ENCODE results near the gene NTRK3. TPM values are rescaled to one million over a fixed set of nuclear protein-coding genes. Genes with fewer than 3 reads are reported as not detected.

NTRK3 gene
- total RNA-seq, 1 donor from 2014 or later = 6.4 TPM

GRCh38 chr15:88232771-88233201, 23.8 kb downstream of the NTRK3 start:
- TF ChIP-seq CTCF (IDR thresholded peaks at IDR 0.05; ENCODE audit: unreplicated experiment) = no peak
- Mint-ChIP-seq H3K36me3 (ENCODE audit: low read depth, unreplicated experiment) (no peaks in the 10 kb centered on the region), H3K9me3 (ENCODE audit: unreplicated experiment) (no peaks in the 10 kb centered on the region), H3K27ac (ENCODE audit: unreplicated experiment) (no peak overlapping the region), H3K4me1 (ENCODE audit: unreplicated experiment) (peaks cover 4% of the 10 kb centered on the region), H3K27me3 (ENCODE audit: unreplicated experiment) (no peaks in the 10 kb centered on the region), H3K4me3 (ENCODE audit: unreplicated experiment) (no peak overlapping the region)
- no peak for DNase-seq (ENCODE audit: low spot score)

GRCh38 chr15:88231909-88232644, 24.5 kb downstream of the NTRK3 start:
- Mint-ChIP-seq H3K27me3 (ENCODE audit: unreplicated experiment) (no peaks in the 10 kb centered on the region), H3K4me3 (ENCODE audit: unreplicated experiment) (no peak overlapping the region), H3K9me3 (ENCODE audit: unreplicated experiment) (no peaks in the 10 kb centered on the region), H3K36me3 (ENCODE audit: low read depth, unreplicated experiment) (no peaks in the 10 kb centered on the region), H3K4me1 (ENCODE audit: unreplicated experiment) (peaks cover 4% of the 10 kb centered on the region), H3K27ac (ENCODE audit: unreplicated experiment) (no peak overlapping the region)
- TF ChIP-seq CTCF (IDR thresholded peaks at IDR 0.05; ENCODE audit: unreplicated experiment) = no peak
- no peak for DNase-seq (ENCODE audit: low spot score)

GRCh38 chr15:88230823-88231222, 25.7 kb downstream of the NTRK3 start:
- TF ChIP-seq CTCF (IDR thresholded peaks at IDR 0.05; ENCODE audit: unreplicated experiment) = no peak
- no peak overlapping the region for H3K4me3 Mint-ChIP-seq (ENCODE audit: unreplicated experiment)
- H3K9me3 Mint-ChIP-seq (ENCODE audit: unreplicated experiment) = no peaks in the 10 kb centered on the region
- DNase-seq (ENCODE audit: low spot score) = no peak
- H3K27ac Mint-ChIP-seq (ENCODE audit: unreplicated experiment) = no peak overlapping the region
- no peaks in the 10 kb centered on the region for H3K27me3 Mint-ChIP-seq (ENCODE audit: unreplicated experiment)
- no peaks in the 10 kb centered on the region for H3K36me3 Mint-ChIP-seq (ENCODE audit: low read depth, unreplicated experiment)
- H3K4me1 Mint-ChIP-seq (ENCODE audit: unreplicated experiment) = peaks cover 4% of the 10 kb centered on the region

- H3K36me3 Mint-ChIP-seq (ENCODE audit: low read depth, unreplicated experiment) = no peaks in the 10 kb centered on the region
- no peak for TF ChIP-seq CTCF (IDR thresholded peaks at IDR 0.05; ENCODE audit: unreplicated experiment)
- no peaks in the 10 kb centered on the region for H3K9me3 Mint-ChIP-seq (ENCODE audit: unreplicated experiment)
- H3K27ac Mint-ChIP-seq (ENCODE audit: unreplicated experiment) = no peak overlapping the region
- H3K27me3 Mint-ChIP-seq (ENCODE audit: unreplicated experiment) = peaks cover 4% of the 10 kb centered on the region
- H3K4me3 Mint-ChIP-seq (ENCODE audit: unreplicated experiment) = no peak overlapping the region
- no peak for DNase-seq (ENCODE audit: low spot score)
- peaks cover 7% of the 10 kb centered on the region for H3K4me1 Mint-ChIP-seq (ENCODE audit: unreplicated experiment)
These were observed 31.1 kb downstream of the NTRK3 start for GRCh38 chr15:88225461-88225860.

- DNase-seq (ENCODE audit: low spot score) = no peak
- Mint-ChIP-seq H3K4me1 (ENCODE audit: unreplicated experiment) (peaks cover 7% of the 10 kb centered on the region), H3K36me3 (ENCODE audit: low read depth, unreplicated experiment) (no peaks in the 10 kb centered on the region), H3K9me3 (ENCODE audit: unreplicated experiment) (no peaks in the 10 kb centered on the region), H3K27ac (ENCODE audit: unreplicated experiment) (no peak overlapping the region), H3K4me3 (ENCODE audit: unreplicated experiment) (no peak overlapping the region), H3K27me3 (ENCODE audit: unreplicated experiment) (peaks cover 4% of the 10 kb centered on the region)
- no peak for TF ChIP-seq CTCF (IDR thresholded peaks at IDR 0.05; ENCODE audit: unreplicated experiment)
These were observed 33.5 kb downstream of the NTRK3 start for GRCh38 chr15:88223084-88223483.

All from endothelial cell (in vitro differentiated cells).